HEK293T (cell line): ENCODE results near the gene DLG1.
A peak's percentile ranks its signal among the peaks of the same experiment; 100 is the strongest.

Experiments used
- CTCF ChIA-PET: fragments of 350-600 bp; formaldehyde crosslinking; extraction: SDS; loops from one replicate; lab custom pipeline; 2021; ENCODE audit warnings: antibody characterized with exemption, inconsistent platforms; lab: Yijun Ruan, JAX
- POLR2A ChIA-PET: fragments of 350-600 bp; formaldehyde crosslinking; extraction: SDS; loops from one replicate; lab custom pipeline; 2020; ENCODE audit warnings: antibody characterized with exemption, inconsistent platforms; lab: Yijun Ruan, JAX
- DNase-seq: peaks from one replicate; pipeline ENCODE4 v3.0.0; 2012; ENCODE audit warnings: mixed read lengths; ENCODE audit errors: extremely low spot score
- ARNT ChIP-seq: fragments of 450-650 bp; IDR thresholded peaks from 2 replicates; pipeline ENCODE4 v1.6.1; 2017; ENCODE audit warnings: mild to moderate bottlenecking
- BHLHE40 ChIP-seq: fragments of 450-650 bp; IDR thresholded peaks from 2 replicates; pipeline ENCODE4 v1.6.1; 2016; ENCODE audit warnings: mild to moderate bottlenecking, moderate library complexity, borderline replicate concordance
- CTBP1 ChIP-seq: fragments of 450-650 bp; IDR thresholded peaks from 2 replicates; pipeline ENCODE4 v1.6.1; 2016; ENCODE audit warnings: borderline replicate concordance
- ELF4 ChIP-seq: fragments of 450-650 bp; IDR thresholded peaks from 2 replicates; pipeline ENCODE4 v1.6.1; 2017; ENCODE audit warnings: antibody characterized with exemption
- FOXA1 ChIP-seq: fragments of 450-650 bp; IDR thresholded peaks from 2 replicates; pipeline ENCODE4 v1.6.1; 2016; ENCODE audit warnings: mild to moderate bottlenecking
- FOXK2 ChIP-seq: fragments of 450-650 bp; IDR thresholded peaks from 2 replicates; pipeline ENCODE4 v1.6.1; 2016; ENCODE audit warnings: mild to moderate bottlenecking
- FOXM1 ChIP-seq: fragments of 450-650 bp; IDR thresholded peaks from 2 replicates; pipeline ENCODE4 v1.6.1; 2017; ENCODE audit warnings: mild to moderate bottlenecking, borderline replicate concordance
- HDGF ChIP-seq: fragments of 450-650 bp; IDR thresholded peaks from 2 replicates; pipeline ENCODE4 v1.6.1; 2017; ENCODE audit warnings: antibody characterized with exemption, borderline replicate concordance
- L3MBTL2 ChIP-seq: fragments of 450-650 bp; conservative IDR thresholded peaks from 2 replicates; pipeline ENCODE4 v1.6.1; 2016; ENCODE audit warnings: mild to moderate bottlenecking
- LEF1 ChIP-seq: fragments of 450-650 bp; IDR thresholded peaks from 2 replicates; pipeline ENCODE4 v1.6.1; 2017; ENCODE audit warnings: mild to moderate bottlenecking, borderline replicate concordance
- NFRKB ChIP-seq: fragments of 450-650 bp; IDR thresholded peaks from 2 replicates; pipeline ENCODE4 v1.6.1; 2016; ENCODE audit warnings: mild to moderate bottlenecking, moderate library complexity
- PKNOX1 ChIP-seq: fragments of 450-650 bp; IDR thresholded peaks from 2 replicates; pipeline ENCODE4 v1.6.1; 2016
- SP1 ChIP-seq: fragments of 450-650 bp; IDR thresholded peaks from 2 replicates; pipeline ENCODE4 v1.6.1; 2017
- SUZ12 ChIP-seq: fragments of 450-650 bp; IDR thresholded peaks from 2 replicates; pipeline ENCODE4 v1.6.1; 2016; ENCODE audit warnings: mild to moderate bottlenecking
- TARDBP ChIP-seq: fragments of 450-650 bp; IDR thresholded peaks from 2 replicates; pipeline ENCODE4 v1.6.1; 2016
- ZNF384 ChIP-seq: fragments of 450-650 bp; IDR thresholded peaks from 2 replicates; pipeline ENCODE4 v1.6.1; 2016

DLG1 gene

DNA sequence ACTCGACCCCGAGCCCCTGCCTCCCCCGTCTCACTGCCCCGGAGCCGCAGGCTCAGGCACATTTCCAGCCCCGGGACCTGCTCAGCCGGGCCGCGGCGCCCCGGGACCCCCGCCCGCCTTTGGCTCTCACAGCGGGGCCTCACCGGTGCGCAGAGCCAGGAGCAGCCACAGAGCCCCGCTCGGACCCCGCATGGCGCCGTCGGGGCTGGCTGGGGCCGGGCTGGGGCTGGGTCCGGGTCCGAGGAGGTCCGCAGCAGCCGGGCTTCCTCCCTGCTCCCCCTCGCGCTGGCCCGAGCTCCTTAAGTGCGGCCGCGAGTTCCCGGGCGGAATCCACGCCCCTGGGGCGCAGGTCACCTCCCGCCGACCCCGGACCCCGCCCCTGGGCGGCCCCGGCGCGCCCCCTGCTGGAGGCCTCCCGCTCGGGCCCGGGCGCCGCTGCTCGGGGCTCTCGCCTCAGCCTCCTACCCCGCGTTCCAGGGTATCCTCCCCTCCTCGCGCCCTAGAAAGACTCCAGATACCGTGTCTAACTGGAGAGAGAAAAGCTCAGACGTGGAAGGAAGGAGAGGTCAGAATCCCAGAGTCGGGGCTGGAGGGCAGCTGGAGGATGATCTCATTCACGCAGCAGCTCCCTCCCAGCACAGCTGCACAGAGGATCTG is 268.8 kb downstream of the DLG1 start, which contains the start of gene MELTF:
MELTF (minus strand) TSS at position 307 of the 657 bp plus-strand sequence; CDS start at position 192, 115 bp downstream.
- TF ChIP-seq BHLHE40 (no peak), CTBP1 (no peak), FOXM1 (no peak), ELF4 (no peak), ZNF384 (no peak), TARDBP (no peak), SP1 (no peak)
- POLR2A ChIA-PET: interaction anchor here (0.6 kb wide), 1 partner anchor 9 kb away, joined by 3 read pairs; no protein-coding TSS in a partner anchor
- peak; percentile 83 for DNase-seq
- CTCF ChIA-PET: interaction anchor here (0.6 to 1.3 kb wide), 4 partner anchors 15 to 295 kb away, joined by 3 read pairs; no protein-coding TSS in a partner anchor

DNA sequence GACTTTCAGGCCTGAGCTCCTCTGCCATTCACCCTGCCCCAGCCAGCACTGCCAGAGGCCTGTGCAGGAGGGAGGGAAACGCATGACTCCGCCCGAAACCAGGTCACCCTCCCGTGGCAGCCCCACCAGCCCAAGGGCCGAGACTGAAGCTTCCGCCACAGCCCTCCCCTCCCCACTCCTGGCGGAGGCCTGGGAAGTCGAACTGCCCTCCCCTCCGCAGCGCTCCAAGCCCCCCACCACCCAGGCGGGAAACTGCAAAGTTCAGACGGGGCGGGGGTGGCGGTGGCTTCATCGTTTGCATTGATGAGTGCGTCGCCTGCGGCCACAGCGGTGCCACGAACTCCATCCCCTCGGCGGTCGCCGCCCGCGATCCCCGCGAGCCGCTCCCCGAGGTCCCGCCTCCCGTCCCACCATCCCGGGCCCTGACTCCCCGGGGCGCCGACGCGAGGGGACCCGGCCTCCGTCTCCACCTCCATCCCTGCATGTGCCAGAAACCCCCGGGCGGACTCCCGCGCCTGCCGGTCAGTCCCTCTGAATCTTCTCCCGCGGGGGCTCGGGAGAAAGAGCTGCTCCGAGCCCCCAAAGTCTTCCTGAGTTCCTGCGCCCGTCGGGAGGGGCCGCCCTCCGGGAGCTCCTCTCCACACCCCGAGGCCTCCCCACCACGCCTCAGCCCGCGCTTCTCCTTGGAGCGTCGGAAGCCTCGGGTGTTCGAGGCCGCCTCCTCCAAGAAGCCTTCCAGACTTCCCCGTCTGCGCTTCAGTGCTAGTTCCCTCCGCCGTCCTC is 269.5 kb downstream of the DLG1 start:
- no peak for DNase-seq
- TF ChIP-seq LEF1 (no peak), L3MBTL2 (peak; percentile 43), CTBP1 (no peak), NFRKB (no peak), PKNOX1 (no peak), BHLHE40 (no peak), HDGF (no peak), FOXA1 (no peak), SUZ12 (no peak)
- POLR2A ChIA-PET: interaction anchor here (0.6 kb wide), 1 partner anchor 8 kb away, joined by 3 read pairs; no protein-coding TSS in a partner anchor
- CTCF ChIA-PET: interaction anchor here (0.6 to 1.3 kb wide), 4 partner anchors 16 to 296 kb away, joined by 3 read pairs; no protein-coding TSS in a partner anchor

DNA sequence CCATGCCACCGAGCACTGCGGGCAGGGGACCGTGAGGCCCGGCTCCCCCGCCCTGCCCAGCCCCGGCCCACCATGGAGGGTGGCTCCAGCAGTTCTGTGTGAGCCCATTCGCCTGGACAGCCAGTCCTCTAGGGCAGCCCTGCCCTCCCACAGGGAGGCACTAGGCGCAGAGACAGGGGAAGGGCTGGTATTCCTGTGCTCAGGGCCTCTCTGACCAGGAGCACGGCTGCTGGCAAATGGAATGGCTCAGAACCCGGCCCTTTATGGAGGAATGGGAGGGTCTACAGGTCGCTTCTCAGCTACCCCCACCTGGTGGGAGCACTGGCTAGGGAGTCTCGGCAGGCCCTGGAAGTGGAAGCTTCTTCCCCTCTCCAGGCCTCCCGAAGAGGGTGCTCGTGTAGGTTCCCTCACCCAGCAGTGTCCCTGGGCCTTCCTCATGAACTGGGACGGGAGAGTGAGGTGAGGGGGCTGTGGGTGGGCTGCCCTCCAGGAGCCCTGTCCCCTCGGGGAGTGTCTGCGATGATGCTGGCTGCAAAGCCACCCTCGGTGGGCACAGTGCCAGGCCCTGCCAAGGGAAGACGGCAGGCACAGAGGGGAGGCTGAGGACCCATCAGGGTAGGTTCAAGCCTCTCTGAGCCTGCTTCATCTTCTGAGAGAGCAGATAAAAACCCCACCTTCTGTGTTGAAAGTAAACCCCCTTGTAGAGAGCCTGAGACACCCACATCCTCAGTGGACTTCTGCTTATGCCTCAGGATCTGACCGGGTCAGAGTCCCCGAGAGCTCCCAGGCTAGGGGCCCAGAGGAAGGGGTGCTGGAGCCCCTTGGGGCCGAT is 270.3 kb downstream of the DLG1 start:
- POLR2A ChIA-PET: no interaction called here
- DNase-seq: no peak
- CTCF ChIA-PET: interaction anchor here (1.3 kb wide), 1 partner anchor 148 kb away, joined by 3 read pairs; no protein-coding TSS in a partner anchor
- TF ChIP-seq FOXK2 (no peak), NFRKB (no peak), ARNT (no peak), CTBP1 (no peak), BHLHE40 (no peak), ELF4 (no peak), SP1 (no peak), L3MBTL2 (no peak)

DNA sequence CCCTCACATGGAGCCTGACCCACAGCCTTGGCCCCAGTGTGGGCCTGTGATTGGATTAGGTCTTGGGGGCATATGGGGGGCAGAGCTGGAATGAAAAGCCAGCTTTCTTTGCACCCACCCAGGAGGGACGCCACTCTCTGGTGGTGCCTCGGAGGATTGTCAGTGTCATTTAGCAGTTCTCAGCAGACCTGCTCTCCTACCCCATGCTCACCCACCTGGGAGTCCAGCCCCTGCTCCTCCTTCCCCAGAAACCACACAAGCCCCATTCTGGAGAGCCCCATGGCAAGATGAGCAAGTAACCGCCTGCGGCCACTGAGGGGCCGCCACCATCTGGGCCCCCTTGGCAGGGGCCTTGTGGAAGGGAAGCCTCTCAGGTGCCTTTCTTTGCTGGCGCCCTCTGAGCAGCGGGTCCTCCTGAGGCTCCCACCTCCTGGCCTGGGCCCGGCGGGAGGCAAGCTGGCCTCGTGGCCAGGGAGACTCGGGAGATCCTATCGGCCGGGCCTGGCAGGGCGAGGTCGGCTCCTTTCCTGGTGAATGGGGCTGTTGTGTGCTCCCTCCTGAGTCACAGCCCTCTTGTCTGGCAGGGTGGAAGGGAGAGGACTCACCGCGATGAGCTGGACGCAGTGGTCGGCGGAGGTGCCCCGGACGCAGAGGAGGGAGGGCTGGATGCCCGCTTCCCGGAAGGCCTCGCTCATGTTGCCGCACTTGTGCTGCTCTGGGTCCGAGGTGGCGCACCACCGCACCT is 271.1 kb downstream of the DLG1 start:
- no peak for DNase-seq
- no peak for TF ChIP-seq SUZ12
- TF ChIP-seq NFRKB: no peak
- TF ChIP-seq TARDBP: no peak
- TF ChIP-seq LEF1: no peak
- no peak for TF ChIP-seq BHLHE40
- no peak for TF ChIP-seq ZNF384
- no peak for TF ChIP-seq HDGF
- no peak for TF ChIP-seq FOXM1
- no peak for TF ChIP-seq FOXA1
- no peak for TF ChIP-seq ELF4
- TF ChIP-seq ARNT: no peak
- TF ChIP-seq SP1: no peak
- no peak for TF ChIP-seq FOXK2
- no peak for TF ChIP-seq L3MBTL2
- TF ChIP-seq PKNOX1: no peak
- no peak for TF ChIP-seq CTBP1
- ChIA-PET POLR2A (no interaction called here), CTCF (no interaction called here)

GRCh38 chr3:197026481-197026866 is 271.9 kb downstream of the DLG1 start:
- TF ChIP-seq SUZ12: no peak
- TF ChIP-seq FOXA1: no peak
- TF ChIP-seq BHLHE40: no peak
- TF ChIP-seq FOXM1: no peak
- no peak for TF ChIP-seq TARDBP
- TF ChIP-seq SP1: no peak
- no peak for TF ChIP-seq FOXK2
- TF ChIP-seq ARNT: no peak
- TF ChIP-seq L3MBTL2: no peak
- TF ChIP-seq HDGF: no peak
- no peak for TF ChIP-seq CTBP1
- TF ChIP-seq LEF1: no peak
- no peak for DNase-seq
- CTCF ChIA-PET: no interaction called here
- POLR2A ChIA-PET: no interaction called here
